Measurements from ENCODE around the gene COL20A1.

- TF ChIP-seq CTCF (IDR thresholded peaks at IDR 0.05) (no peak), EZH2 (IDR thresholded peaks at IDR 0.05; ENCODE audit: borderline replicate concordance, insufficient read depth, low read depth, low read length, poor library complexity, severe bottlenecking) (no peak)
These were observed 18.4 kb upstream of the COL20A1 start for GRCh38 chr20:63274381-63275228.

Measured in B cell (primary cell).